GM12874 (cell line): ENCODE data around the gene OR2M3.

Source experiments
- CTCF ChIP-seq: IDR thresholded peaks from 2 replicates; pipeline ENCODE4 v1.5.1; 2011; ENCODE audit warnings: low read depth, mild to moderate bottlenecking, control low read depth, low read length, moderate library complexity; ENCODE audit not compliant: insufficient read depth

OR2M3 gene

GRCh38 chr1:248196965-248197364, at the start of gene OR2M3:
Gene OR2M3 (plus strand): TSS chr1:248197265. CDS start chr1:248203068, 5,803 bp downstream.
- TF ChIP-seq CTCF = no peak

GRCh38 chr1:248152056-248152827, 44.8 kb upstream of the OR2M3 start:
- TF ChIP-seq CTCF = no peak

- TF ChIP-seq CTCF = no peak
Measured at GRCh38 chr1:248155927-248156326, 41.1 kb upstream of the OR2M3 start.

- TF ChIP-seq CTCF = no peak
Measured at GRCh38 chr1:248158758-248159157, 38.3 kb upstream of the OR2M3 start.

GRCh38 chr1:248164031-248164430, 33.0 kb upstream of the OR2M3 start:
- TF ChIP-seq CTCF = no peak

GRCh38 chr1:248165186-248165585, 31.9 kb upstream of the OR2M3 start:
- TF ChIP-seq CTCF = no peak

GRCh38 chr1:248174521-248174920, 22.5 kb upstream of the OR2M3 start, which contains the start of gene OR2M2:
Gene OR2M2 (plus strand): TSS chr1:248174821. CDS start chr1:248179986, 5,165 bp downstream.
- no peak for TF ChIP-seq CTCF
